Spleen (tissue), 7 donors: ENCODE data around the gene TESPA1.

Experiments
- CTCF ChIP-seq, 11 experiments: fragments of 200-600 bp in 7 of 11; fragments of 450-650 bp in 4 of 11; sonication (generic) in 4 of 11; IDR thresholded peaks in 8 of 11; conservative IDR thresholded peaks in 3 of 11; 1 replicate in 7 of 11; 2 replicates in 4 of 11; pipeline versions ENCODE4 v1.4.0 to v1.8.0; 2016 to 2021; ENCODE audit warnings: antibody characterized with exemption in 11 of 11, inconsistent platforms in 4 of 11, mild to moderate bottlenecking in 1 of 11
- POLR2A ChIP-seq, 3 donors: fragments of 450-650 bp; IDR thresholded peaks; one replicate each; pipeline ENCODE4 v1.5.1; 2017; ENCODE audit warnings: antibody characterized with exemption in 3 of 3, mild to moderate bottlenecking in 1 of 3
- POLR2AphosphoS5 ChIP-seq, 3 donors: sonication (generic); formaldehyde crosslinking; IDR thresholded peaks; one replicate each; pipeline ENCODE4 v1.5.1; 2017; ENCODE audit warnings: antibody characterized with exemption in 3 of 3
- donor health status: DM: no; HTN: no; CAD: no; lungs with moderate emphysema.
- donor health status: DM: no; HTN: no; CAD: no.
- donor health status: DM: no; HTN: no; CAD: no.

DNA sequence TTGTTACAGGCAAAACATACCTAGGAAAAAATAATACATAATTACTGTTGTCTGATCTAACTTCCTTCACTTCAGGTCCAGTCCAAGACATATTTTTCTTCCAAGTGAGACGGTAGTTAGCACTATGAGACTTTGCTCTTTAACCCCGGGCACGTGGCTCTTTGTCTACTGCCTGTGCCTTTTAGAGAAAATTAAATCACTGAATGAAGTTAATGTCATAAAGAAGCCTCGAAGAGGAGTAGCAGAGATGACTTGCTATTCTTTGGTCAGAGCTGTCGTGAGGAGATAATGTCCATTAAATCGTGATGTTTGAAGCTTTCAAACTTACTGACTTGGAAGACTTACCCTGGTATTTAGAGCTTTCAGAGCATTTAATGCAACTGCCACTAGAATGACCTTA, 8.7 kb downstream of the TESPA1 start:
- TF ChIP-seq CTCF (IDR thresholded peaks at IDR 0.05 in 8 of 11, conservative IDR thresholded peaks at IDR 0.05 in 3 of 11) (no peak), POLR2A (IDR thresholded peaks at IDR 0.05) (no peak), POLR2AphosphoS5 (IDR thresholded peaks at IDR 0.05) (no peak)
